Liver (tissue), 9 donors: Measurements from ENCODE around the gene UBL3. TPM values are rescaled to one million over a fixed set of nuclear protein-coding genes. Genes with fewer than 3 reads are reported as not detected.

ENCODE experiments used
- DNase-seq: peaks from one replicate; pipeline ENCODE4 v3.0.0-alpha.2; 2017; ENCODE audit warnings: low spot score
- H3K27ac ChIP-seq, 2 donors: one replicate each; pipeline ENCODE4 v1.7.0; 2013; ENCODE audit warnings: inconsistent platforms in 2 of 2, low read length in 2 of 2, control low read depth in 1 of 2, low read depth in 1 of 2, mild to moderate bottlenecking in 1 of 2
- H3K27me3 ChIP-seq, 4 donors: one replicate each; pipeline versions ENCODE4 v1.6.1 to v1.7.0; 2013; ENCODE audit warnings: low read length in 3 of 4, inconsistent platforms in 1 of 4, mild to moderate bottlenecking in 1 of 4, moderate library complexity in 1 of 4; ENCODE audit not compliant: control insufficient read depth in 4 of 4, insufficient read depth in 4 of 4
- H3K36me3 ChIP-seq, 4 donors: one replicate each; pipeline versions ENCODE4 v1.6.1 to v1.7.0; 2013; ENCODE audit warnings: low read length in 3 of 4, mild to moderate bottlenecking in 3 of 4, low read depth in 1 of 4, moderate library complexity in 1 of 4; ENCODE audit not compliant: control insufficient read depth in 4 of 4, insufficient read depth in 3 of 4
- H3K4me1 ChIP-seq, 4 donors: one replicate each; pipeline versions ENCODE4 v1.6.1 to v1.7.0; 2013; ENCODE audit warnings: low read length in 3 of 4, mild to moderate bottlenecking in 3 of 4, moderate library complexity in 1 of 4; ENCODE audit not compliant: control insufficient read depth in 4 of 4, insufficient read depth in 4 of 4
- H3K4me3 ChIP-seq, 3 donors: one replicate each; pipeline versions ENCODE4 v1.6.1 to v1.7.0; 2013; ENCODE audit warnings: low read length in 3 of 3, control low read depth in 1 of 3, low read depth in 1 of 3, mild to moderate bottlenecking in 1 of 3
- H3K9ac ChIP-seq, 2 donors: one replicate each; pipeline ENCODE4 v1.7.0; 2013; ENCODE audit warnings: low read length in 2 of 2, mild to moderate bottlenecking in 2 of 2, moderate library complexity in 2 of 2, control low read depth in 1 of 2, low read depth in 1 of 2
- H3K9me3 ChIP-seq, 4 donors: one replicate each; pipeline versions ENCODE4 v1.6.1 to v1.7.0; 2013; ENCODE audit warnings: low read length in 3 of 4; ENCODE audit not compliant: control insufficient read depth in 4 of 4
- CTCF ChIP-seq: fragments of 150-350 bp; IDR thresholded peaks from 2 replicates; pipeline ENCODE4 v1.5.1; 2017; ENCODE audit warnings: improper control_type of control experiment, low read depth, low read length; ENCODE audit not compliant: missing input control
- EGR1 ChIP-seq, 2 donors: IDR thresholded peaks; 2 replicates each; pipeline ENCODE4 v1.6.1; 2016 to 2018; ENCODE audit warnings: antibody characterized with exemption in 2 of 2, low read depth in 2 of 2
- FOXA1 ChIP-seq: IDR thresholded peaks from 2 replicates; pipeline ENCODE4 v1.6.1; 2016; ENCODE audit warnings: antibody characterized with exemption
- GABPA ChIP-seq, 2 donors: IDR thresholded peaks in 1 of 2; conservative IDR thresholded peaks in 1 of 2; 2 replicates each; pipeline ENCODE4 v1.6.1; 2016; ENCODE audit warnings: antibody characterized with exemption in 2 of 2, mild to moderate bottlenecking in 1 of 2, moderate library complexity in 1 of 2
- HNF4A ChIP-seq, 2 donors: conservative IDR thresholded peaks; 2 replicates each; pipeline ENCODE4 v1.6.1; 2016; ENCODE audit warnings: antibody characterized with exemption in 2 of 2, mild to moderate bottlenecking in 2 of 2
- HNF4G ChIP-seq: IDR thresholded peaks from 2 replicates; pipeline ENCODE4 v1.6.1; 2016; ENCODE audit warnings: antibody characterized with exemption
- JUND ChIP-seq, 2 donors: IDR thresholded peaks; 2 replicates each; pipeline ENCODE4 v1.6.1; 2016; ENCODE audit warnings: antibody characterized with exemption in 2 of 2
- MAX ChIP-seq: IDR thresholded peaks from 2 replicates; pipeline ENCODE4 v1.6.1; 2016; ENCODE audit warnings: antibody characterized with exemption
- NR2F2 ChIP-seq: IDR thresholded peaks from 2 replicates; pipeline ENCODE4 v1.6.1; 2016; ENCODE audit warnings: antibody characterized with exemption
- RAD21 ChIP-seq, 2 donors: IDR thresholded peaks; 2 replicates each; pipeline ENCODE4 v1.6.1; 2016; ENCODE audit warnings: antibody characterized with exemption in 2 of 2, mild to moderate bottlenecking in 2 of 2
- REST ChIP-seq: IDR thresholded peaks from 2 replicates; pipeline ENCODE4 v1.6.1; 2016; ENCODE audit warnings: antibody characterized with exemption, mild to moderate bottlenecking
- RXRA ChIP-seq, 2 donors: IDR thresholded peaks; 2 replicates each; pipeline ENCODE4 v1.6.1; 2017 to 2018; ENCODE audit warnings: antibody characterized with exemption in 2 of 2, mild to moderate bottlenecking in 1 of 2
- SP1 ChIP-seq: IDR thresholded peaks from 2 replicates; pipeline ENCODE4 v1.6.1; 2018; ENCODE audit warnings: antibody characterized with exemption, mild to moderate bottlenecking
- TAF1 ChIP-seq: conservative IDR thresholded peaks from 2 replicates; pipeline ENCODE4 v1.6.1; 2016; ENCODE audit warnings: antibody characterized with exemption, mild to moderate bottlenecking
- ZBTB33 ChIP-seq: IDR thresholded peaks from 2 replicates; pipeline ENCODE4 v1.6.1; 2016; ENCODE audit warnings: antibody characterized with exemption
- WGBS: extraction: QIAGEN DNeasy Blood & Tissue Kit; methylation state at CpG from one replicate; pipeline ENCODE4 v1.1.7; 2013; 5-methylcytosine and 5-hydroxymethylcytosine counted together
- polyA plus RNA-seq, 2 donors: library from polyadenylated mRNA; stranded (reverse) in 1 of 2; unstranded in 1 of 2; fragments of 200-250 nt in 1 of 2; fragments of >200 nt in 1 of 2; fragmentation: Nextera tagmentation in 1 of 2; extraction: Ambion mirVana in 1 of 2; gene quantifications; one replicate each; pipeline versions ENCODE4 v1.2.1 to v1.2.3, GENCODE V29; 2013 to 2015
- total RNA-seq, 2 donors: library from RNA; depleted of rRNA; stranded (reverse); fragments of >200 nt; gene quantifications; one replicate each; pipeline ENCODE4 v1.2.3, GENCODE V29; 2014
- TF ChIP-seq, protein P1 (sequence below): IDR thresholded peaks from 2 replicates; pipeline ENCODE4 v1.6.1; 2016; ENCODE audit warnings: antibody characterized with exemption
- donor health status: healthy.
- donor health status: healthy.
- donor health status: healthy.
- donor health status: healthy.
- donor health status: healthy.

UBL3 gene
- total and polyA plus RNA-seq, 4 donors: 13.9 to 21.3 (median 15.9) TPM

DNA sequence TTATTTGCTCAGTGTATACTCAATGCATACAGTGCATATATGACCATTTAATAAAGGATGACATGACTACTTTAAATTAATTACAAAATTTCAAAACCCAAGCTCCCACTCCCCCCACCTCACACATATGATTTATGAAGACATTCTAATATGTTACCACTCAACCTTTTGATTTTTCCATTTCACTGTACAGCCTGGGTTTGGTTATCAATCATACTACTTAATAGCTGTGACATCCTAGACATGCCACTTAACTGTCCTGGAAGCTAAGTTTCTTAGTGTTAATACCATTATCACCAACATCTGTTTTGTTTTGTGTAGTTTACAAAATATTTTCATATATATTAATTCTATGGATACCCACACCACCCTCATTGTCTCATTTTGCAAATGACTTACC lies 42.2 kb downstream of the UBL3 start:
- no peak overlapping the region for H3K27ac ChIP-seq
- TF ChIP-seq TAF1 (no peak), EGR1 (IDR thresholded peaks at IDR 0.05; ENCODE audit: low read depth in 2 of 2) (no peak), CTCF (no peak), RXRA (IDR thresholded peaks at IDR 0.05) (no peak), GABPA (IDR thresholded peaks at IDR 0.05 in 1 of 2, conservative IDR thresholded peaks at IDR 0.05 in 1 of 2) (no peak), SP1 (no peak), ZBTB33 (no peak), FOXA1 (no peak), HNF4G (no peak), NR2F2 (no peak), JUND (IDR thresholded peaks at IDR 0.05) (no peak)
- TF ChIP-seq, protein P1, sequence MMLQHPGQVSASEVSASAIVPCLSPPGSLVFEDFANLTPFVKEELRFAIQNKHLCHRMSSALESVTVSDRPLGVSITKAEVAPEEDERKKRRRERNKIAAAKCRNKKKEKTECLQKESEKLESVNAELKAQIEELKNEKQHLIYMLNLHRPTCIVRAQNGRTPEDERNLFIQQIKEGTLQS: no peak
- peaks cover 15 to 41% (median 37%) of the 10 kb centered on the region in 4 donors for H3K4me1 ChIP-seq
- no peak overlapping the region for H3K4me3 ChIP-seq
- H3K36me3 ChIP-seq: no peaks in the 10 kb centered on the region
- H3K27me3 ChIP-seq: no peaks in the 10 kb centered on the region
- no peaks in the 10 kb centered on the region for H3K9me3 ChIP-seq
- no peak for DNase-seq
- no peak overlapping the region for H3K9ac ChIP-seq

DNA sequence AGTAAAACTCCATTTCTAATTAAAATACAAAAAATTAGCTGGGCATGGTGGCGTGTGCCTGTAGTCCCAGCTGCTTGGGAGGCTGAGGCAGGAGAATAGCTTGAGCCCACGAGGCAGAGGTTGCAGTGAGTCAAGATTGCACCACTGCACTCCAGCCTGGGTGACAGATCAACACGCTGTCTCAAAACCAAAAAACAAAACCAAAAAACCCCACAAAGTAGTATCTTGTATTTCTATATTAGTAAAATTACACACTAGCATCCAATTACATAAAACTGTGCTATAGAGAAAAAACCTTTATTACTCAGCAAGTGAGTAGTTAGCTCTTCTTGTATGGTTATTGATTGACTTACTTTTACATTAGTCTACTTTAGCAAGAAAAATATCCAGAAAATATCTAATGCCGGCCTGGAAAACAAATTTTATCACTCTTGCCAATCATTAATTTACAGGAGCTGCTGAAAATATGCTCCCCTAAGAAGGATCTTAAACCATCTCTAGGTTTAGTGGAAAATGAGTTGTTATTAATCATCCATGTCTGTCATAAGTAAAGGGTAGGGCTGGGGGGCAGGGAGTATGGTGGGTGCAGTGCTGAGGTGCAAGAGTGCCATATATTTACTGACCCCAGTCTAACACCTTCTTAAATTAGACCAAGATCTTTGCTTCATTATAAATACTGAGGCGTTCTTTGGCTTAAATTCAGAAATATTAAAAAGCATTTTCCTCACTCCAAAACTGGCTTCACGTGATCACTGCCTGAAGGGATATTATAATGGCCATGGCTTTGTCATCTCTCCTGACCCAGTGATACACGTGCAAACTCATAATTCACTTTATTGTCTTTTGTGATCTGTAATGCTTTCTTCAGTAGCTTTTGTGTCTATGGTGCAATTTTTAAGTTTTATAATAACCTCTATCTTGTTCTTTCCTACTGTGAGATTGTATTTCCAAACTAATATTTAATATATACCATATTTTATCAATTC lies 44.1 kb downstream of the UBL3 start:
- Histone ChIP-seq H3K27me3 (no peaks in the 10 kb centered on the region), H3K4me1 (peaks cover 16 to 33% (median 28%) of the 10 kb centered on the region in 4 donors), H3K27ac (no peak overlapping the region), H3K4me3 (no peak overlapping the region), H3K9ac (no peak overlapping the region), H3K36me3 (no peaks in the 10 kb centered on the region), H3K9me3 (no peaks in the 10 kb centered on the region)
- 92% methylated on average over 7 of the region's 7 CpGs for WGBS
- DNase-seq: no peak
- no peak for TF ChIP-seq REST
- no peak for TF ChIP-seq TAF1
- no peak for TF ChIP-seq RXRA (IDR thresholded peaks at IDR 0.05)
- TF ChIP-seq CTCF: no peak
- TF ChIP-seq EGR1 (IDR thresholded peaks at IDR 0.05; ENCODE audit: low read depth in 2 of 2): no peak
- TF ChIP-seq SP1: no peak
- TF ChIP-seq GABPA (IDR thresholded peaks at IDR 0.05 in 1 of 2, conservative IDR thresholded peaks at IDR 0.05 in 1 of 2): no peak
- TF ChIP-seq ZBTB33: no peak
- no peak for TF ChIP-seq RAD21 (IDR thresholded peaks at IDR 0.05)
- no peak for TF ChIP-seq NR2F2
- no peak for TF ChIP-seq MAX
- TF ChIP-seq, protein P1: no peak
- no peak for TF ChIP-seq FOXA1
- no peak for TF ChIP-seq HNF4A (conservative IDR thresholded peaks at IDR 0.05)
